Cardiac fibroblast (primary cell): ENCODE results near the gene HMX1.

Experiments used
- DNase-seq, 2 donors: peaks; one replicate each; pipeline versions ENCODE4 v3.0.0 to v3.0.0-alpha.2; 2010; ENCODE audit warnings: low read depth in 2 of 2
- H3K4me3 ChIP-seq, 2 donors: replicated peaks in 1 of 2; 1 replicate in 1 of 2; 2 replicates in 1 of 2; pipeline ENCODE4 v1.5.1; 2011; ENCODE audit warnings: low read depth in 2 of 2, low read length in 2 of 2, mild to moderate bottlenecking in 2 of 2, moderate library complexity in 1 of 2
- TF ChIP-seq, protein P1 (sequence below): IDR thresholded peaks from one replicate; pipeline ENCODE4 v1.5.1; 2011; ENCODE audit warnings: low read depth, mild to moderate bottlenecking, low read length, inconsistent platforms

Gene HMX1

DNA sequence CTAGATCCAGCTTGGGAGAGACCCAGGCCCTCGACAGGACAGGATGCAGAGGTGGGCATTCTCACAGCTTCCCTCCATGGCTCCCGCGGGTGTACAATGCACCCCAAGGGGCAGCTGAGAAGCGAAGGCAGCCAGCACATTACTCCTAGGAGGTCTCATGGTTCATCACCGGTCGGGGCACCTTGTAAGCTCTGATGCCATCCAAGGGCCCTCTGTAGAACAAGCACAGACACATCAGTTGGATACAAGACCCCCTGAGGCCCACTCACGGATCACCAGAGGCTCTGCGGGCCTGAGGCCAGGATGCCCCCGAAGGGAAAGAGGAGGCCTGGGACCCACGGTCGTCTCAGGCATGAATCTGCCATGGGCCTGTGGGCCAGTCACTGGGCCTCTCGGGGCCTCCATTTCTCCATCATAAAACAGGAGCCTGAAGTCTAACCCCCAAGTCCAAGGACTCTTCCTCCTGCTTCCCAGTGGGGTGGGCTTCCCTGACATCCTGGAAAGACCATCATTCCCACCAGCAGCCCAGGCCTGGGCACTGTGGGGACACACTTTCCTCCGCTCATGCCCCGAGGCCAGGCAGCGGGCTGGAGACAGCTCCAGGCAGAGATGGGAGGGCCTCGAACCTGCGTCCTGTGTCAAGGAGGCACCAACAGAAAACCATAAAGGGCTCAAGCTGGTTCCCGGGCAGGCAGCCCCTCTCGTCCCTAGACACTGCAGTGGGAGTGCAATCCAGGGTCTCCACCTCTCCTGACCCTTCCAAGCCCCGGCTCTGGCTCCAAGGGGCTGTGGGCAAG is 20.1 kb downstream of the HMX1 start:
- TF ChIP-seq, protein P1, sequence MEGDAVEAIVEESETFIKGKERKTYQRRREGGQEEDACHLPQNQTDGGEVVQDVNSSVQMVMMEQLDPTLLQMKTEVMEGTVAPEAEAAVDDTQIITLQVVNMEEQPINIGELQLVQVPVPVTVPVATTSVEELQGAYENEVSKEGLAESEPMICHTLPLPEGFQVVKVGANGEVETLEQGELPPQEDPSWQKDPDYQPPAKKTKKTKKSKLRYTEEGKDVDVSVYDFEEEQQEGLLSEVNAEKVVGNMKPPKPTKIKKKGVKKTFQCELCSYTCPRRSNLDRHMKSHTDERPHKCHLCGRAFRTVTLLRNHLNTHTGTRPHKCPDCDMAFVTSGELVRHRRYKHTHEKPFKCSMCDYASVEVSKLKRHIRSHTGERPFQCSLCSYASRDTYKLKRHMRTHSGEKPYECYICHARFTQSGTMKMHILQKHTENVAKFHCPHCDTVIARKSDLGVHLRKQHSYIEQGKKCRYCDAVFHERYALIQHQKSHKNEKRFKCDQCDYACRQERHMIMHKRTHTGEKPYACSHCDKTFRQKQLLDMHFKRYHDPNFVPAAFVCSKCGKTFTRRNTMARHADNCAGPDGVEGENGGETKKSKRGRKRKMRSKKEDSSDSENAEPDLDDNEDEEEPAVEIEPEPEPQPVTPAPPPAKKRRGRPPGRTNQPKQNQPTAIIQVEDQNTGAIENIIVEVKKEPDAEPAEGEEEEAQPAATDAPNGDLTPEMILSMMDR: no peak
- no peak overlapping the region for H3K4me3 ChIP-seq
- DNase-seq: no peak

GRCh38 chr4:8850830-8851188 is 20.8 kb downstream of the HMX1 start:
- DNase-seq: no peak
- TF ChIP-seq, protein P1: no peak
- no peak overlapping the region for H3K4me3 ChIP-seq

DNA sequence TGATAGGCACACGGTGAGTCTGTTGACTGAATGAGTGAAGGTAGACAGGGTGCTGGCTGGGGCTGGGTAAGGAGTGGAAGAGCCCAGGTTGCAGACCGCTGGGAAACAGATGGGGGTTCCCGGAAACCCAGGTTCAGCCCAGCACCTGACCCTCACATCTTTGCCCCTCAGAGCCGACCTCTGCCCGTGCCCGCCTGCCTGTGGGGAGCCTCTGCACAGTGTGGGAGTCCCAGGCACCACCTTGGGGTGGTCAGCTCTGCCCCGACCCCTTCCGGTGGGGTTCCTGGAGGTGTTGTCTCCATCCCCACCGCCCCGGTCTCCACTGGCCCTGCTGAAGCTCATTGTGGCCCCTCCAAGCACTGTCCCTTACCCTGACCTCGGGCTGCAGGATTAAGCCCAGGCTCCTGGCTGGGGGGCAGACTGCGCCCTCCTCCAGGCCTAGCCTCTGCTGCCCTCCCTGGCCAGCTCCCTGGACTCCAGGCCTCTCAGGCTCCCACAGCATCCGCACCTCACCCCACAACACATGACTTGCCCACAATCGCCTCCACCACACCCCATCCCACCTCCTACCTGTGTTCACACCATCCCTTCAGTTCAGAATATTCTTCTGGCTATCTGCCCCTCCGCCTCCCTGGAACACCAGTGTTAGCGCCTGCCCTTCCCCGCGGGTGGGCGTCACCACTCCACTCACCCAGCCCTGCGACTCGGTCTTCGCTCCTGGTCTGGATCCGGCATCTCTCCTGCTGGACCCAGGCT is 21.4 kb downstream of the HMX1 start:
- no peak overlapping the region for H3K4me3 ChIP-seq
- TF ChIP-seq, protein P1: no peak
- DNase-seq: no peak

DNA sequence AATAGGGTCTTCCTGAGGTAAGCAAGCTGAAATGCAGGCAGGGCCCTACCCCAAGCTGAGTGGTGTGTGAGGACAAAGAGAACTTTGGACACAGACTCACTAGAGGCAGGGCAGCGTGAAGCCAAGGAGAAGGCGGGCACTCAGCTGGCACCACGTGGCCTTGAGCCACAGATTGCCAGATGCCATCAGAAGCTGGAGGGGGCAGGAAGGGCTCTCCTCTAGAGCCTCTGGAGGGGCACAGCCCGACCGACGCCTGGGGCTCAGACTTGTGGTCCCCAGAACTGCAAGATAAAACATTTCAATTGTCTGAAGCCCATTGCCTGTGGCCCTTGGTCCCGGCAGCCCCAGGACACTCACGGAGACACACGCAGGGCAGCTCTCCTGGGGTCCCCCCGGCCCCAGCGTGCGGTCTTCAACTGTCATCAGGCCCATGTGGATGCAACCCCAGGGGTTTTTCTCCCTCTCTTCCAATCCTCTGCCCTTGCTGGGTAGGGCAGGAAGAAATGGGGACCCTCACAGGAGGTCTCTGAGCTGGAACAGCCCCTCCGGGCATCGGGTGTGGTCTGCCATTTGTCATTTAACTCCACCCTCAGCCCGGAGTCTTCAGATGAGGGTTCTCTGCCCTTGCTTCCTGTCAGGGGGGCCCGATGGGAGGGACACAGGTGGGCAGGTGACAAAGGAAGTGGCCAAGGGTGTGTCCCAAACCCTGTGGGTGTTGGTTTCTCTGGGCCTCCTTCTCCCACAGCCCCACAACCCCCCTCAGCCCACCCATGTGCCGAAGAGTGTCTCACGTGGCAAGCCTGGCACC is 22.2 kb downstream of the HMX1 start:
- TF ChIP-seq, protein P1: no peak
- no peak overlapping the region for H3K4me3 ChIP-seq
- no peak for DNase-seq

- H3K4me3 ChIP-seq: no peak overlapping the region
- TF ChIP-seq, protein P1: no peak
- no peak for DNase-seq
Observed at GRCh38 chr4:8848507-8849265, 23.0 kb downstream of the HMX1 start.

DNA sequence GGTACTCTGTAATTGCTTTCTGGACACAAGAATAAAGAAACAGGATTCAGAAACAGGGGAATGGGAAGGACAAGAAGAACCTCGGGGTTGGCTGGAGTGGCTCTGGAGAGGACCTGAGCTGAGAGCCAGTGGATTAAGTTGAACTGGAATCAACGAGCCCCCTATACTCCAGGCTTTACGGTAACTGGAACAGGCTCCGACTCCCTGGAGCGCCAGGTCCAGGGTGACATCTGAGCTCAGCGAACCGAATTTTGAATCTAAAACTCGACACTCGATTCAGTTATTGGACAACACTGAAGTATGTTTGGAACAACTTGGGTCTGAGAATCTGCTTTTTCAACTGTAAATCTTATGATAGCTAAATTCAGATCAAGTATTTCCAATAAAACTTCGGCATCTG is 23.9 kb downstream of the HMX1 start:
- DNase-seq: no peak
- TF ChIP-seq, protein P1: no peak

More for the DNA sequence above, 23.9 kb downstream of the HMX1 start:
- no peak overlapping the region for H3K4me3 ChIP-seq
